Stromal cell of bone marrow (primary cell): Measurements from ENCODE around the gene TOPBP1.
"Not testable (repeated sequence)": the region's sequence is repeated elsewhere in the genome, so short reads cannot be mapped to it uniquely, and the experiment has no call there.

Source experiments
- DNase-seq: peaks from one replicate; pipeline ENCODE4 v3.0.0-alpha.2; 2012; ENCODE audit warnings: low read depth

TOPBP1 gene

GRCh38 chr3:133570937-133571320 is 90.8 kb downstream of the TOPBP1 start:
- no peak for DNase-seq

GRCh38 chr3:133570139-133570936 is 91.4 kb downstream of the TOPBP1 start:
- DNase-seq, result no peak

- DNase-seq, result peak; percentile 76
Observed at GRCh38 chr3:133568294-133569014, 93.3 kb downstream of the TOPBP1 start.

GRCh38 chr3:133563816-133564215 is 97.9 kb downstream of the TOPBP1 start:
- no peak for DNase-seq

- no peak for DNase-seq
Observed at GRCh38 chr3:133563186-133563591, 98.6 kb downstream of the TOPBP1 start.

GRCh38 chr3:133562376-133562775 is 99.4 kb downstream of the TOPBP1 start:
- DNase-seq, result no peak

- DNase-seq, result no peak
Observed at GRCh38 chr3:133561679-133562078, 100.1 kb downstream of the TOPBP1 start.

GRCh38 chr3:133551589-133551988 is 110.2 kb downstream of the TOPBP1 start:
- not testable (repeated sequence) for DNase-seq
